ENCODE measurements around the gene PLEKHN1.

DNA sequence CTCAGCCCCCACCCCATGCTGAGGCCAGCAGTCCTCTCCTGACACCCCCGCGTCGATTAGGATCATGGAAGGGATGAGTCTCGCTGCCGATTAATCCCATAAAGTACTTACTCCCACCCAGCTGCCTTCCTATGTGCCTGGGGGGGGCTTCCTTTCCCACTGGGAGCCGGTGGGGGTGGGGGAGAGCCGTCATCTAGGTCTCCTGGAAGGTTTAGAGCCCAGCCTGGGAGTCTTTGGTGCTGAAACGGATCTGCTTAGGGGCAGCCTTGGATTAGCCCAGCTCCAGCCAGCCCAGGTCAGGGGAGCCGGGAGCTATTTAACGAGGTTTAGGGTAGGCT is 32.7 kb upstream of the PLEKHN1 start:
- TF ChIP-seq, protein P1, sequence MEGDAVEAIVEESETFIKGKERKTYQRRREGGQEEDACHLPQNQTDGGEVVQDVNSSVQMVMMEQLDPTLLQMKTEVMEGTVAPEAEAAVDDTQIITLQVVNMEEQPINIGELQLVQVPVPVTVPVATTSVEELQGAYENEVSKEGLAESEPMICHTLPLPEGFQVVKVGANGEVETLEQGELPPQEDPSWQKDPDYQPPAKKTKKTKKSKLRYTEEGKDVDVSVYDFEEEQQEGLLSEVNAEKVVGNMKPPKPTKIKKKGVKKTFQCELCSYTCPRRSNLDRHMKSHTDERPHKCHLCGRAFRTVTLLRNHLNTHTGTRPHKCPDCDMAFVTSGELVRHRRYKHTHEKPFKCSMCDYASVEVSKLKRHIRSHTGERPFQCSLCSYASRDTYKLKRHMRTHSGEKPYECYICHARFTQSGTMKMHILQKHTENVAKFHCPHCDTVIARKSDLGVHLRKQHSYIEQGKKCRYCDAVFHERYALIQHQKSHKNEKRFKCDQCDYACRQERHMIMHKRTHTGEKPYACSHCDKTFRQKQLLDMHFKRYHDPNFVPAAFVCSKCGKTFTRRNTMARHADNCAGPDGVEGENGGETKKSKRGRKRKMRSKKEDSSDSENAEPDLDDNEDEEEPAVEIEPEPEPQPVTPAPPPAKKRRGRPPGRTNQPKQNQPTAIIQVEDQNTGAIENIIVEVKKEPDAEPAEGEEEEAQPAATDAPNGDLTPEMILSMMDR (conservative IDR thresholded peaks at IDR 0.05 in 1 of 2, IDR thresholded peaks at IDR 0.05 in 1 of 2; ENCODE audit: extremely low read depth in 1 of 2, insufficient read depth in 1 of 2, low read depth in 1 of 2, low read length in 2 of 2) = no peak
- no peak for TF ChIP-seq EZH2 (IDR thresholded peaks at IDR 0.05; ENCODE audit: borderline replicate concordance, low read length)

Data from mammary epithelial cell (primary cell).